ENCODE results near the gene TBC1D24. TPM values are rescaled to one million over a fixed set of nuclear protein-coding genes. Genes with fewer than 3 reads are reported as not detected.
A peak's percentile ranks its signal among the peaks of the same experiment; 100 is the strongest.

Gene TBC1D24
- total and polyA plus RNA-seq, 4 donors: 9.0 to 35.7 (median 23.3) TPM

DNA sequence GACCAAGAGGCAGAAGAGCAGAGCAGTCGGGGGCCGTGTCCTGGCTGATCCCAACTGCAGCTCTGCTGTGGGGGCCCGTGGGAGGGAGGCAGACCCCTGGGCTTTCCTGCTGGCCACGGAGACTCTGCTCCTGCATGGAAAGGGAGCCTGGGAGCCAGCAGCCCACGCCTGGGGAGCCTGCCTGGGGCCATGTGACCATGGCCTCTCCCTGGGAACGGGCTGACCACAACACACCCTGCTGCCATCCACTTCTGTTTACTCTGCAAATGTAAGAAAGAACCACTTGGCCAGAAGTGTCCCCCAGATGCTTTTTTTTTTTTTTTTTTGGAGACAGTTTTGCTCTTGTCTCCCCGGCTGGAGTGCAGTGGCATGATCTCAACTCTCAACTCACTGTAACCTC lies 17.0 kb upstream of the TBC1D24 start:
- no peaks in the 10 kb centered on the region for H3K27me3 ChIP-seq (ENCODE audit: control insufficient read depth in 3 of 3, insufficient read depth in 3 of 3, low read length in 2 of 3)

DNA sequence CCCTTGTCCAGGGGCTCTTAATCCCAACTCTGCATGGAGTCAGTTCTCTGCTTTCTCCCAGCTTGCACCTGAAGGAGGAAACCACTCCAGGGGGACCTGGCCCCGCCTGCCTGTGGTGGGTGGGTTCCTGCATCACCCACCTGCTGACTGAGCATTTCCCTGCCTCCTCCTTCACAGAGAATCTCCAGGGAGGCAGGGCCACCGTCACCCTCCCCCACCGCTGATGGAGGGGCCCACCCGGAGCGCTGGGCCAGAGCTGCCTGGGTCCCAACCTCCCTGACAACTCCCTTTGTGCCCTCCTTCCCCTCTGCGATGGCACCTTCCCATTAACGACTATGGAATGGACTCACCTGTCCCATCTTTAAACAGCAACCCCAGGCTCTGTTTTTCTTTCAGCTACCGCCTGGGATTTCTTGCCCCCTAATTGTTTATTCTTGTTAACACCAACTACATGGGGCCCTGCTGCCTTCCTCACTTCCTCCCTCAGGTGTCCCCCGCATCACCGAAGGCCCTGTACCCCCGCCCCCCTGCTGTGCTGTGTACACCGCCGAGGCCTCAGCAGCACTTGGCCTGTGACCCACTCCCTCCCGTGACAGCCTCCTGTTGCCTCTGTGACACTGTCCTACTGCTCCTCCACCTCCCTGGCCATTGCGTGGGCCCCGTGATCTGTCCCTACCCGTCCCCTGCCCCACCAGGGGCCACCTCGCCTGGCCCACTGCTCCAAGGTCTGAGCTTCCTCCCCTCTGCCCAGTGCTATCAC lies 15.9 kb upstream of the TBC1D24 start:
- peak overlapping the region; percentile 43 to 74 for H3K9ac ChIP-seq (ENCODE audit: insufficient read depth in 1 of 2, low read length in 2 of 2)
- peaks cover 0 to 16% (median 0%) of the 10 kb centered on the region in 5 donors for H3K4me1 ChIP-seq (ENCODE audit: control insufficient read depth in 5 of 5, insufficient read depth in 5 of 5, low read length in 5 of 5)
- no peaks in the 10 kb centered on the region for H3K27me3 ChIP-seq (ENCODE audit: control insufficient read depth in 3 of 3, insufficient read depth in 3 of 3, low read length in 2 of 3)
- DNase-seq (no peak), ATAC-seq (ENCODE audit: insufficient read depth, low FRiP score) (no peak)
- 29 to 34% methylated on average over 18 of the region's 18 CpGs for WGBS, 2 donors
- no peaks in the 10 kb centered on the region for H3K9me3 ChIP-seq (ENCODE audit: control insufficient read depth in 4 of 4, insufficient read depth in 3 of 4, low read length in 3 of 4)
- TF ChIP-seq, protein P1, sequence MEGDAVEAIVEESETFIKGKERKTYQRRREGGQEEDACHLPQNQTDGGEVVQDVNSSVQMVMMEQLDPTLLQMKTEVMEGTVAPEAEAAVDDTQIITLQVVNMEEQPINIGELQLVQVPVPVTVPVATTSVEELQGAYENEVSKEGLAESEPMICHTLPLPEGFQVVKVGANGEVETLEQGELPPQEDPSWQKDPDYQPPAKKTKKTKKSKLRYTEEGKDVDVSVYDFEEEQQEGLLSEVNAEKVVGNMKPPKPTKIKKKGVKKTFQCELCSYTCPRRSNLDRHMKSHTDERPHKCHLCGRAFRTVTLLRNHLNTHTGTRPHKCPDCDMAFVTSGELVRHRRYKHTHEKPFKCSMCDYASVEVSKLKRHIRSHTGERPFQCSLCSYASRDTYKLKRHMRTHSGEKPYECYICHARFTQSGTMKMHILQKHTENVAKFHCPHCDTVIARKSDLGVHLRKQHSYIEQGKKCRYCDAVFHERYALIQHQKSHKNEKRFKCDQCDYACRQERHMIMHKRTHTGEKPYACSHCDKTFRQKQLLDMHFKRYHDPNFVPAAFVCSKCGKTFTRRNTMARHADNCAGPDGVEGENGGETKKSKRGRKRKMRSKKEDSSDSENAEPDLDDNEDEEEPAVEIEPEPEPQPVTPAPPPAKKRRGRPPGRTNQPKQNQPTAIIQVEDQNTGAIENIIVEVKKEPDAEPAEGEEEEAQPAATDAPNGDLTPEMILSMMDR (IDR thresholded peaks at IDR 0.05; ENCODE audit: control extremely low read depth, extremely low read depth): no peak
- no peak overlapping the region for H3K27ac ChIP-seq (ENCODE audit: low read depth in 1 of 2, low read length in 1 of 2)
- no peak overlapping the region for H3K4me3 ChIP-seq
- H3K36me3 ChIP-seq (ENCODE audit: control insufficient read depth in 4 of 4, insufficient read depth in 4 of 4, low read length in 4 of 4): peaks cover 0 to 20% (median 1%) of the 10 kb centered on the region in 4 donors

More for the DNA sequence above, 17.0 kb upstream of the TBC1D24 start:
- TF ChIP-seq, protein P1 (IDR thresholded peaks at IDR 0.05; ENCODE audit: control extremely low read depth, extremely low read depth): no peak
- no peak overlapping the region for H3K9ac ChIP-seq (ENCODE audit: insufficient read depth in 1 of 2, low read length in 2 of 2)
- WGBS, 2 donors: 68 to 86% methylated on average over 7 of the region's 7 CpGs
- H3K36me3 ChIP-seq (ENCODE audit: control insufficient read depth in 4 of 4, insufficient read depth in 4 of 4, low read length in 4 of 4): peaks cover 0 to 29% (median 6%) of the 10 kb centered on the region in 4 donors
- H3K4me1 ChIP-seq (ENCODE audit: control insufficient read depth in 5 of 5, insufficient read depth in 5 of 5, low read length in 5 of 5): peaks cover 0 to 16% (median 0%) of the 10 kb centered on the region in 5 donors
- no peak overlapping the region for H3K4me3 ChIP-seq
- no peak overlapping the region for H3K27ac ChIP-seq (ENCODE audit: low read depth in 1 of 2, low read length in 1 of 2)
- DNase-seq (no peak), ATAC-seq (ENCODE audit: insufficient read depth, low FRiP score) (no peak)
- no peaks in the 10 kb centered on the region for H3K9me3 ChIP-seq (ENCODE audit: control insufficient read depth in 4 of 4, insufficient read depth in 3 of 4, low read length in 3 of 4)

DNA sequence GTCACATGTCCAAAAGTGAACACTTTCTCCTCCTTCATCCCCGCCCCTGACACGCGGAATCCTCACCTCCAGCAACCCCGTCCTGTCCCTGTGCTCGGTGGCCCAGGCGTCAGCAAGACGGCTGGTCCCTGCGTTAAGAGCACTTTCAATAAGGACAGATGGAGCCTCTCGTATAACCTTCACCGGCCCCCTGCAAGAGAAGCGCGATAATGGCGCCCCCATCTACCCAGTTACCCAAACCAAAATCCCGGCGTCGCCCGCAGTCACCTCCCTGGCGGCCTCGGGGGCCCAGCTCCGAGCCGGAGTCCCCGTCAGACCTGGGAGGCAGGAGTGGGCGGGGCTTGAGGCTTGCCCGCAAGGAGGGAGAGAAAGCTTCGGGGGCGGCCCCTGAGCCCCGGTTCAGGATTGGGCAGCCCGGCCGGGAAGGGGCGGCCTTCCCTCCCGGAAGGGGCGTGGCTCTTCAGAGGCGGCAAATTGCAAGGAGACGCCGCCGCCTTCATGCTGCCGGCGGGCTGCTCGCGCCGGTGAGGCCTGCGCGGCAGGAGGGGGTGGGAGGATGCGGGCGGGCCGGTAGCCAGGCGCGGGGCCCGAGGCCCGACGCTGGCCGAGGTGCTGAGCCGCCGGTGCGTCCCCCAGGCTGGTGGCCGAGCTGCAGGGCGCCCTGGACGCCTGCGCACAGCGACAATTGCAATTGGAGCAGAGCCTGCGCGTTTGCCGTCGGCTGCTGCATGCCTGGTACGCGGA lies 15.1 kb upstream of the TBC1D24 start, which contains the start of gene TEDC2:
TEDC2 (plus strand) TSS at position 463 of the 744 bp plus-strand sequence; CDS start at position 499, 36 bp downstream.
- Histone ChIP-seq H3K4me1 (ENCODE audit: control insufficient read depth in 5 of 5, insufficient read depth in 5 of 5, low read length in 5 of 5) (peaks cover 0 to 16% (median 0%) of the 10 kb centered on the region in 5 donors), H3K27me3 (ENCODE audit: control insufficient read depth in 3 of 3, insufficient read depth in 3 of 3, low read length in 2 of 3) (no peaks in the 10 kb centered on the region), H3K36me3 (ENCODE audit: control insufficient read depth in 4 of 4, insufficient read depth in 4 of 4, low read length in 4 of 4) (peaks cover 0 to 17% (median 1%) of the 10 kb centered on the region in 4 donors), H3K9ac (ENCODE audit: insufficient read depth in 1 of 2, low read length in 2 of 2) (peak within 1 kb of the TSS; percentile 43 to 74), H3K27ac (ENCODE audit: low read depth in 1 of 2, low read length in 1 of 2) (peak within 1 kb of the TSS in 1 of 2 donors; percentile 20), H3K9me3 (ENCODE audit: control insufficient read depth in 4 of 4, insufficient read depth in 3 of 4, low read length in 3 of 4) (no peaks in the 10 kb centered on the region), H3K4me3 (peak within 1 kb of the TSS; percentile 37)
- WGBS, 2 donors: 1% methylated on average over 59 to 66 of the region's 66 CpGs
- peak; percentile 97 for ATAC-seq (ENCODE audit: insufficient read depth, low FRiP score)
- TF ChIP-seq, protein P1 (IDR thresholded peaks at IDR 0.05; ENCODE audit: control extremely low read depth, extremely low read depth): no peak
- DNase-seq: peak; percentile 94 to 96 (median 96)

Data from lung (tissue), 12 donors.